Measurements from ENCODE around the gene MID1IP1. TPM values are rescaled to one million over a fixed set of nuclear protein-coding genes. Genes with fewer than 3 reads are reported as not detected.
A peak's percentile ranks its signal among the peaks of the same experiment; 100 is the strongest.

MID1IP1 gene
- total RNA-seq, 1 donor from 2014 or later = 29.7 TPM

- DNase-seq (ENCODE audit: low spot score, unreplicated experiment) = no peak
- H3K4me3 Mint-ChIP-seq (ENCODE audit: low read depth) = no peak overlapping the region
- TF ChIP-seq CTCF (IDR thresholded peaks at IDR 0.05; ENCODE audit: unreplicated experiment) = no peak
- peak overlapping the region; percentile 44 for H3K27ac Mint-ChIP-seq
- no peaks in the 10 kb centered on the region for H3K27me3 Mint-ChIP-seq
- H3K36me3 Mint-ChIP-seq (ENCODE audit: insufficient read depth) = peaks cover 2% of the 10 kb centered on the region
- peaks cover 13% of the 10 kb centered on the region for H3K9me3 Mint-ChIP-seq (ENCODE audit: low read depth)
- H3K4me1 Mint-ChIP-seq (ENCODE audit: low read depth) = peaks cover 7% of the 10 kb centered on the region
These were observed 15.9 kb downstream of the MID1IP1 start for GRCh38 chrX:38817004-38817703.

GRCh38 chrX:38819163-38819562 is 17.9 kb downstream of the MID1IP1 start:
- Mint-ChIP-seq H3K4me3 (ENCODE audit: low read depth) (no peak overlapping the region), H3K27me3 (no peaks in the 10 kb centered on the region), H3K4me1 (ENCODE audit: low read depth) (peaks cover 7% of the 10 kb centered on the region), H3K9me3 (ENCODE audit: low read depth) (peaks cover 4% of the 10 kb centered on the region), H3K27ac (no peak overlapping the region), H3K36me3 (ENCODE audit: insufficient read depth) (peaks cover 2% of the 10 kb centered on the region)
- no peak for TF ChIP-seq CTCF (IDR thresholded peaks at IDR 0.05; ENCODE audit: unreplicated experiment)
- DNase-seq (ENCODE audit: low spot score, unreplicated experiment) = no peak

- H3K4me3 Mint-ChIP-seq (ENCODE audit: low read depth) = no peak overlapping the region
- no peak for TF ChIP-seq CTCF (IDR thresholded peaks at IDR 0.05; ENCODE audit: unreplicated experiment)
- H3K36me3 Mint-ChIP-seq (ENCODE audit: insufficient read depth) = peaks cover 2% of the 10 kb centered on the region
- H3K9me3 Mint-ChIP-seq (ENCODE audit: low read depth) = peaks cover 6% of the 10 kb centered on the region
- H3K27me3 Mint-ChIP-seq = no peaks in the 10 kb centered on the region
- H3K4me1 Mint-ChIP-seq (ENCODE audit: low read depth) = peaks cover 7% of the 10 kb centered on the region
- no peak for DNase-seq (ENCODE audit: low spot score, unreplicated experiment)
- no peak overlapping the region for H3K27ac Mint-ChIP-seq
These were observed 18.4 kb downstream of the MID1IP1 start for GRCh38 chrX:38819709-38820108.

- DNase-seq (ENCODE audit: low spot score, unreplicated experiment) = no peak
- Mint-ChIP-seq H3K4me3 (ENCODE audit: low read depth) (no peak overlapping the region), H3K36me3 (ENCODE audit: insufficient read depth) (no peaks in the 10 kb centered on the region), H3K9me3 (ENCODE audit: low read depth) (peaks cover 7% of the 10 kb centered on the region), H3K27ac (no peak overlapping the region), H3K27me3 (no peaks in the 10 kb centered on the region), H3K4me1 (ENCODE audit: low read depth) (peaks cover 7% of the 10 kb centered on the region)
- TF ChIP-seq CTCF (IDR thresholded peaks at IDR 0.05; ENCODE audit: unreplicated experiment) = no peak
These were observed 19.5 kb downstream of the MID1IP1 start for GRCh38 chrX:38820751-38821150.

- no peaks in the 10 kb centered on the region for H3K36me3 Mint-ChIP-seq (ENCODE audit: insufficient read depth)
- no peaks in the 10 kb centered on the region for H3K27me3 Mint-ChIP-seq
- H3K9me3 Mint-ChIP-seq (ENCODE audit: low read depth) = peaks cover 7% of the 10 kb centered on the region
- DNase-seq (ENCODE audit: low spot score, unreplicated experiment) = no peak
- H3K4me1 Mint-ChIP-seq (ENCODE audit: low read depth) = no peaks in the 10 kb centered on the region
- no peak overlapping the region for H3K27ac Mint-ChIP-seq
- no peak for TF ChIP-seq CTCF (IDR thresholded peaks at IDR 0.05; ENCODE audit: unreplicated experiment)
- no peak overlapping the region for H3K4me3 Mint-ChIP-seq (ENCODE audit: low read depth)
These were observed 22.9 kb downstream of the MID1IP1 start for GRCh38 chrX:38824176-38824575.

Measured in progenitor cell of endocrine pancreas (in vitro differentiated cells).